ENCODE measurements around the gene CWH43.
A peak's percentile ranks its signal among the peaks of the same experiment; 100 is the strongest.

Gene CWH43

DNA sequence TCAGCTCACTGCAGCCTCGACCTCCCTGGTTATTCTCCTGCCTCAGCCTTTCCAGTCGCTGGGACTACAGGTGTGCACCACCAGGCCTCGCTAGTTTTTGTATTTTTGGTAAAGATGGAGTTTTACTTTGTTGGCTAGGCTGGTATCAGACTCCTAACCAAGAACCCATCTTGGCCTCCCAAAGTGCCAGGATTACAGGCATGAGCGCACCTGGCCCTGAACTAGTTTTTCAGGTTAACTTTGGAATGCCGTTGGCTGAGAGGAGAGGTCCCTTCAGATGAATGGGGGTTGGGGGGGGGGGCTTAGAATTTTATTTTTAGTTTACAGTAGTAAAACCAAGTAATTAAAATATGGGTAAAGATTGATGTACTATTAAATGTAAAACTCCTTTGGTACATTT, 23.4 kb upstream of the CWH43 start:
- H3K27ac ChIP-seq, result no peak overlapping the region
- TF ChIP-seq, protein P1, sequence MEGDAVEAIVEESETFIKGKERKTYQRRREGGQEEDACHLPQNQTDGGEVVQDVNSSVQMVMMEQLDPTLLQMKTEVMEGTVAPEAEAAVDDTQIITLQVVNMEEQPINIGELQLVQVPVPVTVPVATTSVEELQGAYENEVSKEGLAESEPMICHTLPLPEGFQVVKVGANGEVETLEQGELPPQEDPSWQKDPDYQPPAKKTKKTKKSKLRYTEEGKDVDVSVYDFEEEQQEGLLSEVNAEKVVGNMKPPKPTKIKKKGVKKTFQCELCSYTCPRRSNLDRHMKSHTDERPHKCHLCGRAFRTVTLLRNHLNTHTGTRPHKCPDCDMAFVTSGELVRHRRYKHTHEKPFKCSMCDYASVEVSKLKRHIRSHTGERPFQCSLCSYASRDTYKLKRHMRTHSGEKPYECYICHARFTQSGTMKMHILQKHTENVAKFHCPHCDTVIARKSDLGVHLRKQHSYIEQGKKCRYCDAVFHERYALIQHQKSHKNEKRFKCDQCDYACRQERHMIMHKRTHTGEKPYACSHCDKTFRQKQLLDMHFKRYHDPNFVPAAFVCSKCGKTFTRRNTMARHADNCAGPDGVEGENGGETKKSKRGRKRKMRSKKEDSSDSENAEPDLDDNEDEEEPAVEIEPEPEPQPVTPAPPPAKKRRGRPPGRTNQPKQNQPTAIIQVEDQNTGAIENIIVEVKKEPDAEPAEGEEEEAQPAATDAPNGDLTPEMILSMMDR (conservative IDR thresholded peaks at IDR 0.05), result no peak
- no peak for TF ChIP-seq ZFX (IDR thresholded peaks at IDR 0.05)

DNA sequence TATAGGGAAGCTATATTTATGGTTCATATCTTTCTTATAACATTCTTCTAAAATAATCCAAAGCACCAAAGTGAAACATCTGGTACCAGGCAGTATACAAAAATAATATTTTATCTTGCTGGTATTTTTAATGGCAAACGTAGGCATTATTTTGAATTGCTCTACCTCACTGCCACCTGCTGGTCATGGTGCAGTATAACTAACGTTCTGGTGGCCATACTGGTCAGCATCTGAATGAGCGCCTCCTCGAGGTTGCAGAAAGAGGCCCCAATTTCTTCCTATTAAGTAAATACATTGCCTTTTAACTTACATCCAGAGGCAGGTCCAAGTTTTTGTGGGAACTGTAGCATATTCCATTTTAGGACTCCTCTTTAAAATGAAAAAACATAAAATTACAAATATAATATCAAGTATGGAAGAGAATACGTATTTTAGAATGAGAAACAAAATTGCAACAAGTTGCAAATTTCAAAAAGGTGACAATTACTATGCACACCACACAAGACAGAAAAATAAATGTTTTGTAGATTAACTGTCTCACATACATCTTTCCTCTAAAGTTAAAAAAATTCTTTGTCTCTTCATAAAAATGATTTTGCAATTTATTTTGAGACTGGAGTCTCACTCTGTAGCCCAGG, 22.9 kb upstream of the CWH43 start:
- TF ChIP-seq, protein P1 (conservative IDR thresholded peaks at IDR 0.05), result peak; percentile 98
- TF ChIP-seq ZFX (IDR thresholded peaks at IDR 0.05), result no peak
- no peak overlapping the region for H3K27ac ChIP-seq

DNA sequence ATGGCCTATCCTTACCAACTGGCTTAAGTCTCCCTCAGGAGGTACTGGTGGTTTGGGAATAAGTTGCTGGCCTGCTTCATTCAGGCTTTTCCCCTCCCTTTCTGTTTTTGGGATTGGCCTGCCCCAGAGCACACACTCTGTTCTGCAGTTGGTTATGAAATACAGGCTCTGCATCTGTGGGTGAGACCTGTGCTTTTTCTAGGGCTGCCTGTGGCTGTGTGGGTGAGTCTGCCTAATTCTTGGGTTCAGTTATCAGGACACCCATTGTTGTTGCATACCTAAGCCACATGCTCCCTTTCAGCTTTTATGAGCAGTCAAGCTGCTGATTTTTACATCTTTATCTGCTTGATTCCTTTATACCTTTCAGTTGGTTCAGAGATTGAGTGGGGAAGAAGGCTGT, 19.0 kb upstream of the CWH43 start:
- H3K27ac ChIP-seq, result no peak overlapping the region

DNA sequence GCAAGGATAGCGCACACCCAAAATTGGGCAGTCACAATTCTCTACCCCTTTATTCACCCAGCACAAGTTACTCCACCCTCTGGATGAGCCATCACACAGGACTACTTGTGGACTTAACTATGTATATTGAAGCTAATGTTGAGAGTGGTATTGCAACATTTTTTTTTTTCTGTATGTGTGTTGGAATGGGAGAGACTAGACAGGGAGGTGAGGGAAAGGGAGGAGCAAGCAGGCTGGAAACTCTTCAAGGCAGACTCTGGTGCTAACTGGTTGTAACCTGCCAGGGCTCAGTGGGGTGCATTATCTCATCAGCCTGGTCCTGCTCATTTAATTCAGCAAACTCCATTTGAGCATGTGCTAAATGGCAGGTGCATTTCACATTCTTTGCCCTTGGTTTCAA, 18.4 kb upstream of the CWH43 start:
- TF ChIP-seq ZFX (IDR thresholded peaks at IDR 0.05), result no peak
- TF ChIP-seq, protein P1 (conservative IDR thresholded peaks at IDR 0.05), result no peak
- no peak overlapping the region for H3K27ac ChIP-seq

More for the DNA sequence above, 19.0 kb upstream of the CWH43 start:
- no peak for TF ChIP-seq ZFX (IDR thresholded peaks at IDR 0.05)
- TF ChIP-seq, protein P1 (conservative IDR thresholded peaks at IDR 0.05), result no peak

DNA sequence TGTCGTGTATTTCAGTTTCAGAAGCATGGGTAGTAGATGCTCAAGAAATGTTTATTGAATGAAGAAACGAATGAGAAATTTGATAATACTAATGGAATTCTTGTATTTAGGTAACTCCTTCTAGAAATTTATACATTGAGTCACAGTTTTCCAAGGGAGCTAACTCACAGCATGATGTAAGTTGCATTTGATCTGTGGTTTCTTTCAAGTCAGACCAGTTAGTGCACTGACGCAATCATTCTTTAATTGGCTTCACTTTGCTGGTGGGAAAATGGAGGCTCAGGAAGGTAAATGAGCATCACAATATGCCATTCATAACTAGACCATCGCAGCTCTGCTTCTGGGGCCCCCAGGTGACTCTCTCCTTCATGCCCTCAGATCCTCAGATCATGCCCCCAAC, 17.3 kb upstream of the CWH43 start:
- no peak for TF ChIP-seq ZFX (IDR thresholded peaks at IDR 0.05)
- TF ChIP-seq, protein P1 (conservative IDR thresholded peaks at IDR 0.05), result no peak
- H3K27ac ChIP-seq, result no peak overlapping the region

DNA sequence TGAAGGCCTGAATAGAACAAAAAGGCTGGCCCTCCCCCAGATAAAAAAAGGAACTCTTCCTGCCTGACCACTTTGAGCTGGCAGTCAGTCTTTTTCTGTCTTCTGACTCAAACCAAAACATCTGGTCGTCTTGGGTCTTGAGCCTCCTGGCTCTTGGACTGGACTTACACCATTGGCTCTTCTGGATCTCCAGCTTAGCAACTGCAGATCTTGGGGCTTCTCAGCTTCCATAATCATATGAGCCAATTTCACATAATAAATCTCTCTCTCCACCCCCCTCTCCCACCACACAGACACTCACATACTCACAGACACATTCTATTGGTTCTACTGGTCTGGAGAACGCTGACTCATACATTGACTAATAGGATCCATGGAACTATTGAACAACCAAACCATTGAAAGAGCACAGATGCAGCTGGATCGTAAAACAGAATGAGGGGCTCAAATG, 15.6 kb upstream of the CWH43 start:
- H3K27ac ChIP-seq, result no peak overlapping the region
- TF ChIP-seq, protein P1 (conservative IDR thresholded peaks at IDR 0.05), result no peak
- no peak for TF ChIP-seq ZFX (IDR thresholded peaks at IDR 0.05)

DNA sequence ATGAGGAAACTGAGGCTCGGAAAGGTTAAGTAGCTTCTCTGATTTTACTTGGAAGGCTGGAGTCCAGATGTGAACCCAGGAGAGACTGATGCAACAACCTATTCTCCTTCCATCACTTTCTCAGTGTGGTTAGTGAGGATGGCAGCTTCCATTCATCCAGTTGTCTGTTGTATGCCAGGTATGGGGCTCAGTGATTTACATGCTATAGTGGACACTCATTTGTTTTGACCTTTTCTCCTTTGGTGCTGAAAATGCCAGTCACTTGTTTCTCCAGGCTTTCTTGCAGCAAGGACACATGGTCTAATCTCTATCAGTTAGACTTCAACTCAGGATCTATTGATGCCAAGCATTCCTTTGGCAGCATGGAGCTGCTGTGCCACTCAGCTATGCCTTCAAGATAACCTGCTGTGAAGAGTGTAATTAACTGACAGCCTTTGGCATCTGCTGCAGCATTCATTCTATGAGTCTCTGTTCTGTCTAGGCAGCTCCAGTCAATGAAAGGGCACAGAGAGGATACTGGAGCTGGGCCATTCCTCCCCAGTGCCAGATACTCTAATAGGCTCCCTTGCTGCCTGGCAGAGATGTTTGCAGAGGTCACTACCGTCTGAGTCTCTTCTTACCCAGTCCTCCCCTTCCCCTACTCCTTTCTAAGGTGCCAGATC, 11.0 kb upstream of the CWH43 start:
- no peak overlapping the region for H3K27ac ChIP-seq
- TF ChIP-seq ZFX (IDR thresholded peaks at IDR 0.05), result no peak
- TF ChIP-seq, protein P1 (conservative IDR thresholded peaks at IDR 0.05), result no peak

Measured in C4-2B (cell line).